Stomach (tissue), 4 donors: ENCODE measurements around the gene CDK15.

Experiments used
- CTCF ChIP-seq, 7 experiments: fragments of 450-650 bp in 4 of 7; fragments of 200-600 bp in 3 of 7; sonication (generic) in 3 of 7; IDR thresholded peaks; one replicate each; pipeline ENCODE4 v1.5.1; 2016 to 2019; ENCODE audit warnings: antibody characterized with exemption in 7 of 7, control low read depth in 2 of 7, mild to moderate bottlenecking in 1 of 7
- POLR2AphosphoS5 ChIP-seq, 3 donors: sonication (generic); formaldehyde crosslinking; IDR thresholded peaks; one replicate each; pipeline ENCODE4 v1.6.1; 2016; ENCODE audit warnings: antibody characterized with exemption in 3 of 3

DNA sequence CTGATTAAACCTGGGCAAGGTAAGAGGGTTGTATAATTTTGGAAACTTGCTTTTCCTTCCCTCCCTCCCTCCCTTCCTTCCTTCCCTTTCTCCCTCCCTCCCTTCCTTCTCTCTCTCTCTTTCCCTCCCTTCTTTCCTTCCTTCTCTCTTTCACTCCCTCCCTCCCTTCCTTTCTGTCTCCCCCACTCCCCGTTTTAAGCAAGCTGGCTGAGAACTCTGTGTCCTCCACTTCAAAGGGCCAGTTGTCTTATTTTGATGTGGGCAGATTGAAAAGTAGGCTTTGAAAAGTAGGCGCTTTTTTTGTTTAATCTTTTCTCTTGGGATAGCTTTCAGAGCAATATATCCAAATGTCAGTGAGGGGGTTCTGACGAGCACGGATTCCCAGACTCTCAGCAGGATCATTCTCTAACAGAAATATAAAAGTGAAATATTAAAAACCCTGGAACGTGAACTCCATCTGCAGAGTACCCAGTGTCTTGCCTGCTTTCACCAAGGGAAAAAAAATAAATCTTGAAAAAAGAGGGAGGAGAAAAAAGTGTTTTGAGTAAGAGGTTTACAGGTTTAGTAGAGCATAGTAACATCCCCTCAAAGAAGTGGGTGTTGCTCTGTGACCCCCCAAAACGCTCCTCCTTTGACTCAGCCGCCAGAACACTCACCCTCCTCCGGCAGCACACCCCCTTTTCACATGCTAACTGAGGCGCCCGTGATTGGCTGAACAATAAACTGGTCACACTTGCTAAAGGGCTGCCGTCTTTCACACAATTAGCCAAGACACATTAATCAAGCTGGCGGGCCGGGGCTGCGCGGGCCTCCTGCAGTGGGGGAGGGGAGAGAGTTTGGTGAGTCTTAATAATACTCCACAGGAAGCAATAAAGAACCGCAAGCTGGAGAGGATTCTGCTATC is 52.2 kb downstream of the CDK15 start:
- no peak for TF ChIP-seq CTCF (IDR thresholded peaks at IDR 0.05)
- no peak for TF ChIP-seq POLR2AphosphoS5 (IDR thresholded peaks at IDR 0.05)
